GM23338 (cell line): ENCODE data around the gene RBM28. TPM values are rescaled to one million over a fixed set of nuclear protein-coding genes. Genes with fewer than 3 reads are reported as not detected.

ENCODE experiments used
- ATAC-seq: fragments of 200-7000 bp; cut with Tn5 transposase; 3 replicates; pipeline ENCODE4 v1.9.1; 2020
- DNase-seq: peaks from one replicate; pipeline ENCODE4 v3.0.0-alpha.2; 2015; ENCODE audit warnings: low spot score
- H2AFZ ChIP-seq: fragments of 200-600 bp; sonication (generic); 2 replicates; pipeline ENCODE4 v1.8.0; 2016; ENCODE audit warnings: antibody characterized with exemption, mild to moderate bottlenecking, moderate library complexity
- H3F3A ChIP-seq: fragments of 200-600 bp; sonication (generic); replicated peaks from 2 replicates; pipeline ENCODE4 v1.8.0; 2017; ENCODE audit warnings: antibody characterized with exemption, mixed run types, low read depth
- H3K27ac ChIP-seq: fragments of 200-600 bp; sonication (generic); 2 replicates; pipeline ENCODE4 v1.6.1; 2016; ENCODE audit warnings: low read depth
- H3K27me3 ChIP-seq: fragments of 200-600 bp; sonication (generic); 2 replicates; pipeline ENCODE4 v1.8.0; 2016; ENCODE audit warnings: mild to moderate bottlenecking, mixed run types, moderate library complexity; ENCODE audit not compliant: insufficient read depth
- H3K36me3 ChIP-seq: fragments of 200-600 bp; sonication (generic); 2 replicates; pipeline ENCODE4 v1.8.0; 2016; ENCODE audit warnings: mild to moderate bottlenecking; ENCODE audit not compliant: insufficient read depth
- H3K4me1 ChIP-seq: fragments of 200-600 bp; sonication (generic); 2 replicates; pipeline ENCODE4 v1.8.0; 2016; ENCODE audit warnings: mild to moderate bottlenecking, moderate library complexity; ENCODE audit not compliant: insufficient read depth
- H3K4me2 ChIP-seq: fragments of 200-600 bp; sonication (generic); 2 replicates; pipeline ENCODE4 v1.7.1; 2017; ENCODE audit warnings: mixed run types
- H3K4me3 ChIP-seq: fragments of 200-600 bp; sonication (generic); 2 replicates; pipeline ENCODE4 v1.6.1; 2016; ENCODE audit warnings: mixed run types
- H3K79me2 ChIP-seq: fragments of 200-600 bp; sonication (generic); replicated peaks from 2 replicates; pipeline ENCODE4 v1.8.0; 2017; ENCODE audit warnings: mild to moderate bottlenecking; ENCODE audit not compliant: insufficient read depth
- H3K9me2 ChIP-seq: fragments of 200-600 bp; sonication (generic); 2 replicates; pipeline ENCODE4 v1.8.0; 2017; ENCODE audit not compliant: insufficient read depth
- H4K20me1 ChIP-seq: fragments of 200-600 bp; sonication (generic); replicated peaks from 2 replicates; pipeline ENCODE4 v1.8.0; 2017; ENCODE audit warnings: mild to moderate bottlenecking; ENCODE audit not compliant: insufficient read depth
- H3K27ac Mint-ChIP-seq: 2 replicates; pipeline ENCODE4 v1.8.0; 2020; ENCODE audit warnings: inconsistent platforms, mild to moderate bottlenecking, moderate library complexity, mixed read lengths
- H3K27me3 Mint-ChIP-seq: 3 replicates; pipeline ENCODE4 v1.8.0; 2022; ENCODE audit warnings: low read depth, mild to moderate bottlenecking, moderate library complexity, mixed read lengths, inconsistent platforms; ENCODE audit not compliant: insufficient read depth, poor library complexity
- H3K36me3 Mint-ChIP-seq: 3 replicates; pipeline ENCODE4 v1.8.0; 2021; ENCODE audit warnings: low read depth, mild to moderate bottlenecking, inconsistent platforms, moderate library complexity, mixed read lengths
- H3K4me1 Mint-ChIP-seq: 3 replicates; pipeline ENCODE4 v1.8.0; 2020; ENCODE audit warnings: mild to moderate bottlenecking, inconsistent platforms, mixed read lengths
- H3K4me3 Mint-ChIP-seq: 3 replicates; pipeline ENCODE4 v1.8.0; 2021; ENCODE audit warnings: moderate library complexity, mild to moderate bottlenecking, inconsistent platforms, mixed read lengths
- H3K9me3 Mint-ChIP-seq: 3 replicates; pipeline ENCODE4 v1.8.0; 2020; ENCODE audit warnings: moderate library complexity, mild to moderate bottlenecking, inconsistent platforms, mixed read lengths
- CREB1 ChIP-seq: fragments of 250-450 bp; sonication (Bioruptor Pico); IDR thresholded peaks from 2 replicates; pipeline ENCODE4 v1.5.0; 2020; ENCODE audit warnings: low read depth, mild to moderate bottlenecking, moderate library complexity
- ETS1 ChIP-seq: IDR thresholded peaks from 2 replicates; pipeline ENCODE4 v1.6.1; 2016; ENCODE audit warnings: antibody characterized with exemption
- EZH2 ChIP-seq: fragments of 200-600 bp; sonication (generic); IDR thresholded peaks from one replicate; pipeline ENCODE4 v1.8.0; 2017; ENCODE audit warnings: antibody characterized with exemption, mild to moderate bottlenecking, low read depth; ENCODE audit not compliant: unreplicated experiment
- EZH2phosphoT487 ChIP-seq: fragments of 200-600 bp; sonication (generic); IDR thresholded peaks from one replicate; pipeline ENCODE4 v1.8.1; 2018; ENCODE audit warnings: antibody characterized with exemption; ENCODE audit not compliant: unreplicated experiment
- JUNB ChIP-seq: IDR thresholded peaks from one replicate; pipeline ENCODE4 v1.6.1; 2016; ENCODE audit warnings: antibody characterized with exemption; ENCODE audit not compliant: unreplicated experiment
- NANOG ChIP-seq: IDR thresholded peaks from 2 replicates; pipeline ENCODE4 v1.6.1; 2016; ENCODE audit warnings: antibody characterized with exemption, borderline replicate concordance
- ZNF114 ChIP-seq: fragments of 250-450 bp; sonication (Bioruptor Pico); IDR thresholded peaks from 2 replicates; pipeline ENCODE4 v1.5.0; 2020; ENCODE audit warnings: mild to moderate bottlenecking, moderate library complexity
- ZNF331 ChIP-seq: fragments of 250-450 bp; sonication (Bioruptor Pico); IDR thresholded peaks from 2 replicates; pipeline ENCODE4 v1.5.0; 2020; ENCODE audit warnings: low read depth, mild to moderate bottlenecking, moderate library complexity
- polyA plus RNA-seq: library from polyadenylated mRNA; unstranded; fragments of >200 nt; fragmentation: Nextera tagmentation; extraction: Ambion mirVana; gene quantifications from 2 replicates; pipeline ENCODE4 v1.2.1, GENCODE V29; 2016
- total RNA-seq: library from RNA; depleted of rRNA; stranded (reverse); fragments of >200 nt; shearing (Covaris generic); gene quantifications from 2 replicates; pipeline ENCODE4 v1.2.3, GENCODE V29; 2014
- TF ChIP-seq, protein P1 (sequence below), 2 experiments: fragments of 200-600 bp in 1 of 2; sonication (generic) in 1 of 2; conservative IDR thresholded peaks; 2 replicates each; pipeline versions ENCODE4 v1.5.1 to v1.6.1; 2016 to 2017; ENCODE audit warnings: antibody characterized with exemption in 2 of 2, low read depth in 2 of 2, mild to moderate bottlenecking in 2 of 2, moderate library complexity in 1 of 2
- TF ChIP-seq, protein P2 (sequence below): IDR thresholded peaks from one replicate; pipeline ENCODE4 v1.6.1; 2018; ENCODE audit warnings: antibody characterized with exemption; ENCODE audit not compliant: unreplicated experiment

Gene RBM28
- total and polyA plus RNA-seq, 2 experiments from 2014 or later = 24.3 to 87.5 TPM

GRCh38 chr7:128366300-128366699 lies 22.6 kb upstream of the RBM28 start:
- Mint-ChIP-seq H3K9me3 (no peaks in the 10 kb centered on the region), H3K27me3 (peaks cover 43% of the 10 kb centered on the region), H3K4me3 (no peak overlapping the region), H3K27ac (no peak overlapping the region), H3K4me1 (peaks cover 5% of the 10 kb centered on the region; the same call in 2 of the 3 replicates), H3K36me3 (no peaks in the 10 kb centered on the region; the same call in 2 of the 3 replicates)
- no peaks in the 10 kb centered on the region for H3K36me3 ChIP-seq
- no peak overlapping the region for H3K4me3 ChIP-seq
- H3K27me3 ChIP-seq = peaks cover 73% of the 10 kb centered on the region
- H3K27ac ChIP-seq = no peak overlapping the region
- H4K20me1 ChIP-seq = 0 out of 2 replicates have a peak, but pooled peaks cover 4% of the 10 kb centered on the region
- no peak overlapping the region for H3K4me2 ChIP-seq
- DNase-seq (no peak), ATAC-seq (no peak)
- no peak overlapping the region for H2AFZ ChIP-seq
- TF ChIP-seq, protein P1, sequence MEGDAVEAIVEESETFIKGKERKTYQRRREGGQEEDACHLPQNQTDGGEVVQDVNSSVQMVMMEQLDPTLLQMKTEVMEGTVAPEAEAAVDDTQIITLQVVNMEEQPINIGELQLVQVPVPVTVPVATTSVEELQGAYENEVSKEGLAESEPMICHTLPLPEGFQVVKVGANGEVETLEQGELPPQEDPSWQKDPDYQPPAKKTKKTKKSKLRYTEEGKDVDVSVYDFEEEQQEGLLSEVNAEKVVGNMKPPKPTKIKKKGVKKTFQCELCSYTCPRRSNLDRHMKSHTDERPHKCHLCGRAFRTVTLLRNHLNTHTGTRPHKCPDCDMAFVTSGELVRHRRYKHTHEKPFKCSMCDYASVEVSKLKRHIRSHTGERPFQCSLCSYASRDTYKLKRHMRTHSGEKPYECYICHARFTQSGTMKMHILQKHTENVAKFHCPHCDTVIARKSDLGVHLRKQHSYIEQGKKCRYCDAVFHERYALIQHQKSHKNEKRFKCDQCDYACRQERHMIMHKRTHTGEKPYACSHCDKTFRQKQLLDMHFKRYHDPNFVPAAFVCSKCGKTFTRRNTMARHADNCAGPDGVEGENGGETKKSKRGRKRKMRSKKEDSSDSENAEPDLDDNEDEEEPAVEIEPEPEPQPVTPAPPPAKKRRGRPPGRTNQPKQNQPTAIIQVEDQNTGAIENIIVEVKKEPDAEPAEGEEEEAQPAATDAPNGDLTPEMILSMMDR (conservative IDR thresholded peaks at IDR 0.05; ENCODE audit: low read depth in 2 of 2) = no peak
- TF ChIP-seq EZH2phosphoT487 = no peak
- TF ChIP-seq ZNF114 (CRISPR knock-in tag) = no peak
- no peak for TF ChIP-seq EZH2
- TF ChIP-seq, protein P2, sequence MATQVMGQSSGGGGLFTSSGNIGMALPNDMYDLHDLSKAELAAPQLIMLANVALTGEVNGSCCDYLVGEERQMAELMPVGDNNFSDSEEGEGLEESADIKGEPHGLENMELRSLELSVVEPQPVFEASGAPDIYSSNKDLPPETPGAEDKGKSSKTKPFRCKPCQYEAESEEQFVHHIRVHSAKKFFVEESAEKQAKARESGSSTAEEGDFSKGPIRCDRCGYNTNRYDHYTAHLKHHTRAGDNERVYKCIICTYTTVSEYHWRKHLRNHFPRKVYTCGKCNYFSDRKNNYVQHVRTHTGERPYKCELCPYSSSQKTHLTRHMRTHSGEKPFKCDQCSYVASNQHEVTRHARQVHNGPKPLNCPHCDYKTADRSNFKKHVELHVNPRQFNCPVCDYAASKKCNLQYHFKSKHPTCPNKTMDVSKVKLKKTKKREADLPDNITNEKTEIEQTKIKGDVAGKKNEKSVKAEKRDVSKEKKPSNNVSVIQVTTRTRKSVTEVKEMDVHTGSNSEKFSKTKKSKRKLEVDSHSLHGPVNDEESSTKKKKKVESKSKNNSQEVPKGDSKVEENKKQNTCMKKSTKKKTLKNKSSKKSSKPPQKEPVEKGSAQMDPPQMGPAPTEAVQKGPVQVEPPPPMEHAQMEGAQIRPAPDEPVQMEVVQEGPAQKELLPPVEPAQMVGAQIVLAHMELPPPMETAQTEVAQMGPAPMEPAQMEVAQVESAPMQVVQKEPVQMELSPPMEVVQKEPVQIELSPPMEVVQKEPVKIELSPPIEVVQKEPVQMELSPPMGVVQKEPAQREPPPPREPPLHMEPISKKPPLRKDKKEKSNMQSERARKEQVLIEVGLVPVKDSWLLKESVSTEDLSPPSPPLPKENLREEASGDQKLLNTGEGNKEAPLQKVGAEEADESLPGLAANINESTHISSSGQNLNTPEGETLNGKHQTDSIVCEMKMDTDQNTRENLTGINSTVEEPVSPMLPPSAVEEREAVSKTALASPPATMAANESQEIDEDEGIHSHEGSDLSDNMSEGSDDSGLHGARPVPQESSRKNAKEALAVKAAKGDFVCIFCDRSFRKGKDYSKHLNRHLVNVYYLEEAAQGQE = no peak
- TF ChIP-seq NANOG = no peak
- TF ChIP-seq CREB1 (CRISPR knock-in tag) = no peak
- TF ChIP-seq ETS1 = no peak
- TF ChIP-seq ZNF331 = no peak
- no peaks in the 10 kb centered on the region for H3K4me1 ChIP-seq
- no peaks in the 10 kb centered on the region; the same call in none of the 2 replicates for H3F3A ChIP-seq
- no peaks in the 10 kb centered on the region for H3K79me2 ChIP-seq
- H3K9me2 ChIP-seq = no peaks in the 10 kb centered on the region

- Mint-ChIP-seq H3K9me3 (no peaks in the 10 kb centered on the region; the same call in 2 of the 3 replicates), H3K4me3 (no peak overlapping the region), H3K27me3 (peaks cover 52% of the 10 kb centered on the region), H3K4me1 (peaks cover 9% of the 10 kb centered on the region; the same call in 2 of the 3 replicates), H3K27ac (no peak overlapping the region), H3K36me3 (no peaks in the 10 kb centered on the region; the same call in 2 of the 3 replicates)
- no peak for DNase-seq
- Histone ChIP-seq H3K27ac (no peak overlapping the region), H4K20me1 (0 out of 2 replicates have a peak, but pooled peaks cover 4% of the 10 kb centered on the region), H3K4me2 (no peak overlapping the region), H3K27me3 (peaks cover 82% of the 10 kb centered on the region), H3K4me1 (no peaks in the 10 kb centered on the region), H3K4me3 (no peak overlapping the region), H3K9me2 (no peaks in the 10 kb centered on the region), H3K36me3 (no peaks in the 10 kb centered on the region), H3F3A (no peaks in the 10 kb centered on the region; the same call in none of the 2 replicates), H3K79me2 (no peaks in the 10 kb centered on the region), H2AFZ (no peak overlapping the region)
- no peak for ATAC-seq
- TF ChIP-seq EZH2phosphoT487 (no peak), JUNB (no peak), EZH2 (no peak), NANOG (no peak), ZNF114 (CRISPR knock-in tag) (no peak), ETS1 (no peak)
- TF ChIP-seq, protein P2 = no peak
Observed at GRCh38 chr7:128365432-128365831, 21.7 kb upstream of the RBM28 start.
